ENCODE measurements around the gene MGAT4A.

MGAT4A gene

DNA sequence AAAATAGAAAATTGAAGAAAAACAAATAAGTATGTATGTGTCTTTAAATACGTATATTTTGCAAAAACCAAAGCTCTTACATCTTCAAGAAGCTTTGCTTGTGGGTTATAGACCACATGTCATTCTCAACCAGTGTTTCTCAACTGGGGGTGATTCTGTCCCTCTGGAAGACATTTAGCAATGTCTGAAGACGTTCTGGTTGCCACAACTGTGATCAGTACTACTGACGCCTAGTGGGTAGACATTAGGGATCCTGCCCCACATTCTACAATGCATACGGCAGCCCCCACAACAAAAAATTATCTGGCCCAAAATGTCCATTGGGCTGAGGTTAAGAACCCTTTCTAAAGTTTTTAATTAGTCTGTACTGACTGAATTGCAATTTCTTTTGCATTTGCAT, 74.1 kb downstream of the MGAT4A start:
- H2BK12ac ChIP-seq (ENCODE audit: low read length), result no peak overlapping the region
- no peak overlapping the region for H3K4ac ChIP-seq (ENCODE audit: low read depth, low read length)
- WGBS (ENCODE audit: extremely low coverage, insufficient coverage, insufficient read length), result no CpG with 5 or more reads among the region's 4 CpGs

DNA sequence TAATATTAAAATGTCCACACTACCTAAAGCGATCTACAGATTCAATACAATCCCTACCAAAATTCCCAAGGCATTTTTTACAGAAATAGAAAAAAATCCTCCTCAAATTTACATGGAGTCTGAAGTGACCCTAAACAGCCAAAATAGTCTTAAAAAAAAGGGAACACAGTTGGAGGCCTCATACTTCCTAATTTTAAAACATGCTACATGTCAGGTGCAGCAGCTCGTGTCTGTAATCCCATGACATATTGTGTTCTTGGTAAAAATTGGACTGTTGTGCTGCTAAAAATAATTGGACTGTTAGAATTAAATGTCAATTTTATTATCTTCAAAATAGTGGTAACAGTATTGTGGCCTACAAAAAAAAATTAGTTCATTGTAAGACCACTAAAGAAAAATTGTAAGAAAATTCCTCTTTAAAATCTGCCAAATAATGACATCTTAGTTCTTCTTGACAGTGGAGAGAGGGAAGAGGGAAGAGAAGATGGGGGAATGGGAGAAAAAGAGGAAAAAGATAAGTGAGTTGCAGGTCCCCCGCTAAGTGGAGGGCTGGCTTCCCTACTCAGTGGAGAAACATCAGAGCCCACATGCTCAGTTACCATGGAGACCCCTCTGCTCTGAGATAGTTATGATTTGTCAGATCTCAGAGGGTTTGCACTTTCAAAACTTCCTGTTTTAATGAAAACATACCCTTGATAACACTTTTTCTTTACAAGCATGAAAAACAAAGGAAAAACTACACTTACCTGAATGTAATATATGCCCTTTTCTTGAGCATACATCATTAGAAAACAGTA, 76.0 kb downstream of the MGAT4A start:
- WGBS (ENCODE audit: extremely low coverage, insufficient coverage, insufficient read length), result no CpG with 5 or more reads among the region's 3 CpGs
- Histone ChIP-seq H2AFZ (ENCODE audit: insufficient read depth, low read length, poor library complexity) (no peak overlapping the region), H3K27ac (ENCODE audit: low read depth, low read length) (no peak overlapping the region)

More for the DNA sequence above, 74.1 kb downstream of the MGAT4A start:
- Histone ChIP-seq H4K8ac (ENCODE audit: low read depth, low read length) (no peak overlapping the region), H3K23ac (ENCODE audit: low read length) (no peak overlapping the region), H3K18ac (ENCODE audit: low read length) (no peak overlapping the region), H3K27me3 (ENCODE audit: insufficient read depth, low read length) (no peaks in the 10 kb centered on the region), H3K4me3 (ENCODE audit: low read depth, low read length) (no peak overlapping the region), H2BK120ac (ENCODE audit: insufficient read depth, low read length, poor library complexity) (no peak overlapping the region), H4K91ac (ENCODE audit: low read depth, low read length) (no peak overlapping the region), H3K79me1 (ENCODE audit: low read length) (no peaks in the 10 kb centered on the region), H3K79me2 (ENCODE audit: control insufficient read depth, insufficient read depth, low read length, poor library complexity) (no peaks in the 10 kb centered on the region), H2AFZ (ENCODE audit: insufficient read depth, low read length, poor library complexity) (no peak overlapping the region), H3K4me1 (ENCODE audit: control insufficient read depth in 1 of 2, insufficient read depth in 2 of 2, low read length in 2 of 2) (no peaks in the 10 kb centered on the region), H4K12ac (ENCODE audit: low read depth, low read length) (no peak overlapping the region), H2BK5ac (ENCODE audit: low read depth, low read length, poor library complexity) (no peak overlapping the region), H3K36me3 (ENCODE audit: control insufficient read depth in 1 of 2, insufficient read depth in 2 of 2, low read length in 2 of 2) (no peaks in the 10 kb centered on the region), H3K9me3 (ENCODE audit: insufficient read depth, low read depth, low read length) (no peaks in the 10 kb centered on the region), H3K14ac (ENCODE audit: low read length) (no peak overlapping the region), H3K9ac (ENCODE audit: low read length) (no peak overlapping the region), H3K4me2 (ENCODE audit: low read length) (no peak overlapping the region), H3K27ac (ENCODE audit: low read depth, low read length) (no peak overlapping the region), H2AK5ac (ENCODE audit: low read length) (no peak overlapping the region)
- no peak for DNase-seq

DNA sequence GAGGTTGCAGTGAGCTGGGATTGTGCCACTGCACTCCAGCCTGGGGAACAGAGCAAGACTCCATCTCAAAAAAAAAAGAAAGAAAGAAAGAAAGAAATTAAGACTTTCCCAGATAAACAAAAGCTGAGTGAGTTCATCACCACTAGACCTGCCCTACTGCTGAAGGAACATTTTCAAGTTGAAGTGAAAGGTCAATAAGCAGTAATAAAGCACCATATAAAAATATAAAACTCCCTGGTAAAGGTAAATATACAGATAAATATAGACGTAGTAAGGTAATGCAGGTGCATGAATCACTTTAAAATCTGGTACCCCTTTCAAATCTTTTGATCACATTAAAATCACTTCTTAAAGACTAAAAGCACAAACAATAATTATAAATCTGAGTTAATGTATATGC, 79.9 kb downstream of the MGAT4A start:
- no peak overlapping the region for H3K23ac ChIP-seq (ENCODE audit: low read length)
- no peaks in the 10 kb centered on the region for H3K36me3 ChIP-seq (ENCODE audit: control insufficient read depth in 1 of 2, insufficient read depth in 2 of 2, low read length in 2 of 2)
- H3K4me1 ChIP-seq (ENCODE audit: control insufficient read depth in 1 of 2, insufficient read depth in 2 of 2, low read length in 2 of 2), result peaks cover 0 to 3% of the 10 kb centered on the region in 2 experiments
- H3K27me3 ChIP-seq (ENCODE audit: insufficient read depth, low read length), result no peaks in the 10 kb centered on the region
- H3K79me1 ChIP-seq (ENCODE audit: low read length), result peaks cover 3% of the 10 kb centered on the region
- no peak overlapping the region for H3K14ac ChIP-seq (ENCODE audit: low read length)
- no peak overlapping the region for H3K18ac ChIP-seq (ENCODE audit: low read length)
- H3K4me3 ChIP-seq (ENCODE audit: low read depth, low read length), result no peak overlapping the region
- H3K4ac ChIP-seq (ENCODE audit: low read depth, low read length), result no peak overlapping the region
- no peak overlapping the region for H4K8ac ChIP-seq (ENCODE audit: low read depth, low read length)
- H4K12ac ChIP-seq (ENCODE audit: low read depth, low read length), result no peak overlapping the region
- H3K27ac ChIP-seq (ENCODE audit: low read depth, low read length), result no peak overlapping the region
- WGBS (ENCODE audit: extremely low coverage, insufficient coverage, insufficient read length), result no CpG with 5 or more reads among the region's 1 CpG
- H2BK120ac ChIP-seq (ENCODE audit: insufficient read depth, low read length, poor library complexity), result no peak overlapping the region
- H3K9ac ChIP-seq (ENCODE audit: low read length), result no peak overlapping the region
- no peak overlapping the region for H4K91ac ChIP-seq (ENCODE audit: low read depth, low read length)
- H3K9me3 ChIP-seq (ENCODE audit: insufficient read depth, low read depth, low read length), result no peaks in the 10 kb centered on the region
- H2AFZ ChIP-seq (ENCODE audit: insufficient read depth, low read length, poor library complexity), result no peak overlapping the region
- H2AK5ac ChIP-seq (ENCODE audit: low read length), result no peak overlapping the region
- DNase-seq, result no peak
- H2BK12ac ChIP-seq (ENCODE audit: low read length), result no peak overlapping the region
- H3K79me2 ChIP-seq (ENCODE audit: control insufficient read depth, insufficient read depth, low read length, poor library complexity), result no peaks in the 10 kb centered on the region
- H3K4me2 ChIP-seq (ENCODE audit: low read length), result no peak overlapping the region
- no peak overlapping the region for H2BK5ac ChIP-seq (ENCODE audit: low read depth, low read length, poor library complexity)

More for the DNA sequence above, 76.0 kb downstream of the MGAT4A start:
- no peaks in the 10 kb centered on the region for H3K4me1 ChIP-seq (ENCODE audit: control insufficient read depth in 1 of 2, insufficient read depth in 2 of 2, low read length in 2 of 2)
- H4K91ac ChIP-seq (ENCODE audit: low read depth, low read length), result no peak overlapping the region
- H2AK5ac ChIP-seq (ENCODE audit: low read length), result no peak overlapping the region
- no peak overlapping the region for H3K18ac ChIP-seq (ENCODE audit: low read length)
- no peak overlapping the region for H3K4ac ChIP-seq (ENCODE audit: low read depth, low read length)
- no peaks in the 10 kb centered on the region for H3K79me2 ChIP-seq (ENCODE audit: control insufficient read depth, insufficient read depth, low read length, poor library complexity)
- H3K4me2 ChIP-seq (ENCODE audit: low read length), result no peak overlapping the region
- no peak for DNase-seq
- no peak overlapping the region for H3K14ac ChIP-seq (ENCODE audit: low read length)
- H3K27me3 ChIP-seq (ENCODE audit: insufficient read depth, low read length), result no peaks in the 10 kb centered on the region
- H2BK120ac ChIP-seq (ENCODE audit: insufficient read depth, low read length, poor library complexity), result no peak overlapping the region
- no peak overlapping the region for H3K9ac ChIP-seq (ENCODE audit: low read length)
- no peak overlapping the region for H2BK12ac ChIP-seq (ENCODE audit: low read length)
- H3K9me3 ChIP-seq (ENCODE audit: insufficient read depth, low read depth, low read length), result no peaks in the 10 kb centered on the region
- H2BK5ac ChIP-seq (ENCODE audit: low read depth, low read length, poor library complexity), result no peak overlapping the region
- H3K23ac ChIP-seq (ENCODE audit: low read length), result no peak overlapping the region
- no peak overlapping the region for H4K8ac ChIP-seq (ENCODE audit: low read depth, low read length)
- H3K4me3 ChIP-seq (ENCODE audit: low read depth, low read length), result no peak overlapping the region
- H3K36me3 ChIP-seq (ENCODE audit: control insufficient read depth in 1 of 2, insufficient read depth in 2 of 2, low read length in 2 of 2), result no peaks in the 10 kb centered on the region
- no peak overlapping the region for H4K12ac ChIP-seq (ENCODE audit: low read depth, low read length)
- H3K79me1 ChIP-seq (ENCODE audit: low read length), result no peaks in the 10 kb centered on the region

DNA sequence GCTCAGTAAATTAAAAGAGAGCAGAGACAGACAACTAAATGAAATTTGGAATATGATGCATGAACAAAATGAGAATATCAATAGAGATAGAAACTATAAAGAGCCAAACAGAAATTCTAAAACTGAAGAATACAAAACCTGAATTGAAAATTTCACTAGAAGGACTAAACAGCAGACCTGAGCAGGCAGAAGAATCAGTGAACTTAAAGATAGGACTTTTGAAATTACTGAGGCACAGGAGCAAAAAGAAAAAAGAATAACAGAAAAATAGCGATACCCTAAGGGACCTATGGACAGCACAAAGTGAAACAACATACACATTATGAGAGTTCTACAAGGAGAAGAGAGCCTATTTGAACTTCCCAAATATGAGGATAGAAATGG, 80.9 kb downstream of the MGAT4A start:
- Histone ChIP-seq H3K27ac (ENCODE audit: low read depth, low read length) (no peak overlapping the region), H3K79me2 (ENCODE audit: control insufficient read depth, insufficient read depth, low read length, poor library complexity) (no peaks in the 10 kb centered on the region), H3K79me1 (ENCODE audit: low read length) (peaks cover 3% of the 10 kb centered on the region), H3K9me3 (ENCODE audit: insufficient read depth, low read depth, low read length) (no peaks in the 10 kb centered on the region), H3K4me3 (ENCODE audit: low read depth, low read length) (no peak overlapping the region), H3K4ac (ENCODE audit: low read depth, low read length) (no peak overlapping the region), H2BK5ac (ENCODE audit: low read depth, low read length, poor library complexity) (no peak overlapping the region), H4K12ac (ENCODE audit: low read depth, low read length) (no peak overlapping the region), H4K91ac (ENCODE audit: low read depth, low read length) (no peak overlapping the region), H2AK5ac (ENCODE audit: low read length) (no peak overlapping the region), H3K14ac (ENCODE audit: low read length) (no peak overlapping the region), H2BK120ac (ENCODE audit: insufficient read depth, low read length, poor library complexity) (no peak overlapping the region), H2AFZ (ENCODE audit: insufficient read depth, low read length, poor library complexity) (no peak overlapping the region), H3K4me2 (ENCODE audit: low read length) (no peak overlapping the region), H3K4me1 (ENCODE audit: control insufficient read depth in 1 of 2, insufficient read depth in 2 of 2, low read length in 2 of 2) (peaks cover 0 to 3% of the 10 kb centered on the region in 2 experiments), H3K18ac (ENCODE audit: low read length) (no peak overlapping the region), H2BK12ac (ENCODE audit: low read length) (no peak overlapping the region), H3K9ac (ENCODE audit: low read length) (no peak overlapping the region), H3K23ac (ENCODE audit: low read length) (no peak overlapping the region), H4K8ac (ENCODE audit: low read depth, low read length) (no peak overlapping the region), H3K27me3 (ENCODE audit: insufficient read depth, low read length) (no peaks in the 10 kb centered on the region), H3K36me3 (ENCODE audit: control insufficient read depth in 1 of 2, insufficient read depth in 2 of 2, low read length in 2 of 2) (no peaks in the 10 kb centered on the region)
- no CpG with 5 or more reads among the region's 1 CpG for WGBS (ENCODE audit: extremely low coverage, insufficient coverage, insufficient read length)
- DNase-seq, result no peak

Data from trophoblast cell (in vitro differentiated cells and primary cell).